K562 (cell line): ENCODE measurements around the gene ANO6. TPM values are rescaled to one million over a fixed set of nuclear protein-coding genes. Genes with fewer than 3 reads are reported as not detected.

Source experiments
- FOS ChIP-seq: IDR thresholded peaks from 3 replicates; pipeline ENCODE4 v1.6.1; 2011; ENCODE audit not compliant: insufficient read length; ENCODE audit errors: extremely low read depth
- GABPB2 ChIP-seq: fragments of 250-450 bp; sonication (Bioruptor Pico); conservative IDR thresholded peaks from 2 replicates; pipeline ENCODE4 v1.5.1; 2021; ENCODE audit warnings: mild to moderate bottlenecking
- KLF16 ChIP-seq: IDR thresholded peaks from 2 replicates; pipeline ENCODE4 v1.6.1; 2016; ENCODE audit warnings: antibody characterized with exemption
- MCM3 ChIP-seq: fragments of 450-650 bp; IDR thresholded peaks from 2 replicates; pipeline ENCODE4 v1.6.1; 2016
- NONO ChIP-seq, 2 experiments: fragments of 200-400 bp in 1 of 2; fragments of 450-650 bp in 1 of 2; formaldehyde crosslinking in 1 of 2; IDR thresholded peaks; 2 replicates each; pipeline ENCODE4 v1.6.1; 2017; ENCODE audit warnings: low read depth in 2 of 2, mild to moderate bottlenecking in 2 of 2, moderate library complexity in 2 of 2, low read length in 1 of 2
- OTX1 ChIP-seq: fragments of 450-650 bp; formaldehyde crosslinking; IDR thresholded peaks from 2 replicates; pipeline ENCODE4 v1.4.0; 2022; ENCODE audit warnings: mild to moderate bottlenecking
- PRPF4 ChIP-seq: fragments of 200-400 bp; formaldehyde crosslinking; IDR thresholded peaks from one replicate; pipeline ENCODE4 v1.6.1; 2017; ENCODE audit warnings: low read length, low read depth, mild to moderate bottlenecking; ENCODE audit not compliant: insufficient read depth, poor library complexity, severe bottlenecking
- RAD21 ChIP-seq, 2 experiments: fragments of 250-450 bp in 1 of 2; fragments of 450-650 bp in 1 of 2; sonication (Bioruptor Pico) in 1 of 2; formaldehyde crosslinking in 1 of 2; IDR thresholded peaks in 1 of 2; conservative IDR thresholded peaks in 1 of 2; 2 replicates each; pipeline versions ENCODE4 v1.4.0 to v1.8.0; 2020 to 2022; ENCODE audit warnings: mild to moderate bottlenecking in 2 of 2, moderate library complexity in 1 of 2
- SIRT6 ChIP-seq: IDR thresholded peaks from one replicate; pipeline ENCODE4 v1.6.1; 2012; ENCODE audit warnings: low read depth, mild to moderate bottlenecking, control low read depth, inconsistent platforms, low read length, moderate library complexity
- TBP ChIP-seq: optimal IDR thresholded peaks from 2 replicates; pipeline ENCODE3; 2011; ENCODE audit warnings: low read depth, low read length, improper control_type of control experiment
- TGIF2 ChIP-seq: sonication (generic); formaldehyde crosslinking; IDR thresholded peaks from 2 replicates; pipeline ENCODE4 v1.8.1; 2022; ENCODE audit warnings: mild to moderate bottlenecking, missing genetic modification reagents, moderate library complexity
- THAP7 ChIP-seq: fragments of 250-450 bp; sonication (Bioruptor Pico); IDR thresholded peaks from 2 replicates; pipeline ENCODE4 v1.5.0; 2021
- ZBTB8A ChIP-seq: fragments of 450-650 bp; IDR thresholded peaks from 2 replicates; pipeline ENCODE4 v1.6.1; 2018; ENCODE audit warnings: mild to moderate bottlenecking, moderate library complexity; ENCODE audit not compliant: partially characterized antibody
- ZFPM2 ChIP-seq: fragments of 250-450 bp; sonication (Bioruptor Pico); IDR thresholded peaks from 2 replicates; pipeline ENCODE4 v1.5.1; 2022; ENCODE audit warnings: mild to moderate bottlenecking
- ZNF175 ChIP-seq: fragments of 200-800 bp; sonication (Bioruptor generic); IDR thresholded peaks from 2 replicates; pipeline ENCODE4 v1.6.1; 2016; ENCODE audit warnings: low read depth, mild to moderate bottlenecking, missing genetic modification characterization, missing compliant biosample characterization
- ZNF609 ChIP-seq: sonication (generic); formaldehyde crosslinking; IDR thresholded peaks from 2 replicates; pipeline ENCODE4 v1.8.1; 2023; ENCODE audit warnings: missing genetic modification reagents, mild to moderate bottlenecking, borderline replicate concordance
- ZSCAN29 ChIP-seq: fragments of 450-650 bp; IDR thresholded peaks from 2 replicates; pipeline ENCODE4 v1.6.1; 2017
- polyA plus RNA-seq, 8 experiments: library from polyadenylated mRNA; depleted of rRNA in 4 of 8; stranded (reverse) in 5 of 8; unstranded in 3 of 8; fragments of >200 nt; fragmentation: Nextera tagmentation in 2 of 8; fragmentation: Illumina TruSeq in 1 of 8; extraction: Ambion mirVana in 2 of 8; extraction: Trizol in 1 of 8; gene quantifications; 2 replicates each; pipeline versions ENCODE4 v1.2.1 to v1.2.3, GENCODE V29; 2011 to 2014; ENCODE audit warnings: inconsistent platforms in 1 of 8, missing spikeins in 1 of 8
- total RNA-seq, 7 experiments: library from RNA; depleted of rRNA in 6 of 7; stranded (reverse); fragments of >200 nt in 6 of 7; fragmentation: Illumina TruSeq in 2 of 7; extraction: Trizol in 2 of 7; gene quantifications; 2 replicates each; pipeline versions ENCODE4 v1.2.1 to v1.2.3, GENCODE V29; 2011 to 2021; ENCODE audit warnings: low replicate concordance in 1 of 7
- TF ChIP-seq, protein P1 (sequence below): sonication (generic); formaldehyde crosslinking; IDR thresholded peaks from 2 replicates; pipeline ENCODE4 v1.8.1; 2022; ENCODE audit warnings: missing genetic modification reagents
- TF ChIP-seq, protein P2 (sequence below): IDR thresholded peaks from 3 replicates; pipeline ENCODE4 v1.6.1; 2011; ENCODE audit warnings: borderline replicate concordance, mild to moderate bottlenecking, moderate library complexity; ENCODE audit not compliant: insufficient read length; ENCODE audit errors: extremely low read depth

Gene ANO6
- total and polyA plus RNA-seq, 9 of the 15 experiments (the other 6 are each of a cell fraction or from before 2014, with no cell fraction given), result 3.5 to 24.7 (median 20.3) TPM

GRCh38 chr12:45273717-45274271 lies 57.9 kb downstream of the ANO6 start (continued):
- TF ChIP-seq, protein P1, sequence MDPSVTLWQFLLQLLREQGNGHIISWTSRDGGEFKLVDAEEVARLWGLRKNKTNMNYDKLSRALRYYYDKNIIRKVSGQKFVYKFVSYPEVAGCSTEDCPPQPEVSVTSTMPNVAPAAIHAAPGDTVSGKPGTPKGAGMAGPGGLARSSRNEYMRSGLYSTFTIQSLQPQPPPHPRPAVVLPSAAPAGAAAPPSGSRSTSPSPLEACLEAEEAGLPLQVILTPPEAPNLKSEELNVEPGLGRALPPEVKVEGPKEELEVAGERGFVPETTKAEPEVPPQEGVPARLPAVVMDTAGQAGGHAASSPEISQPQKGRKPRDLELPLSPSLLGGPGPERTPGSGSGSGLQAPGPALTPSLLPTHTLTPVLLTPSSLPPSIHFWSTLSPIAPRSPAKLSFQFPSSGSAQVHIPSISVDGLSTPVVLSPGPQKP (CRISPR knock-in tag), result no peak
- TF ChIP-seq ZNF609 (CRISPR knock-in tag) (no peak), FOS (peak; percentile 62), TGIF2 (CRISPR knock-in tag) (no peak), ZBTB8A (no peak), OTX1 (CRISPR knock-in tag) (no peak), GABPB2 (CRISPR knock-in tag) (no peak), ZFPM2 (CRISPR knock-in tag) (no peak), THAP7 (CRISPR knock-in tag) (no peak), KLF16 (peak; percentile 6; the same call in 1 of the 2 replicates), PRPF4 (no peak), RAD21 (CRISPR knock-in tag; conservative IDR thresholded peaks at IDR 0.05 in 1 of 2, IDR thresholded peaks at IDR 0.05 in 1 of 2) (peak; percentile 15; a peak in 1 of 4 replicates), ZSCAN29 (no peak), MCM3 (no peak), NONO (IDR thresholded peaks at IDR 0.05; ENCODE audit: low read depth in 2 of 2, low read length in 1 of 2) (no peak), ZNF175 (no peak), TBP (no peak), SIRT6 (no peak)
- TF ChIP-seq, protein P2, sequence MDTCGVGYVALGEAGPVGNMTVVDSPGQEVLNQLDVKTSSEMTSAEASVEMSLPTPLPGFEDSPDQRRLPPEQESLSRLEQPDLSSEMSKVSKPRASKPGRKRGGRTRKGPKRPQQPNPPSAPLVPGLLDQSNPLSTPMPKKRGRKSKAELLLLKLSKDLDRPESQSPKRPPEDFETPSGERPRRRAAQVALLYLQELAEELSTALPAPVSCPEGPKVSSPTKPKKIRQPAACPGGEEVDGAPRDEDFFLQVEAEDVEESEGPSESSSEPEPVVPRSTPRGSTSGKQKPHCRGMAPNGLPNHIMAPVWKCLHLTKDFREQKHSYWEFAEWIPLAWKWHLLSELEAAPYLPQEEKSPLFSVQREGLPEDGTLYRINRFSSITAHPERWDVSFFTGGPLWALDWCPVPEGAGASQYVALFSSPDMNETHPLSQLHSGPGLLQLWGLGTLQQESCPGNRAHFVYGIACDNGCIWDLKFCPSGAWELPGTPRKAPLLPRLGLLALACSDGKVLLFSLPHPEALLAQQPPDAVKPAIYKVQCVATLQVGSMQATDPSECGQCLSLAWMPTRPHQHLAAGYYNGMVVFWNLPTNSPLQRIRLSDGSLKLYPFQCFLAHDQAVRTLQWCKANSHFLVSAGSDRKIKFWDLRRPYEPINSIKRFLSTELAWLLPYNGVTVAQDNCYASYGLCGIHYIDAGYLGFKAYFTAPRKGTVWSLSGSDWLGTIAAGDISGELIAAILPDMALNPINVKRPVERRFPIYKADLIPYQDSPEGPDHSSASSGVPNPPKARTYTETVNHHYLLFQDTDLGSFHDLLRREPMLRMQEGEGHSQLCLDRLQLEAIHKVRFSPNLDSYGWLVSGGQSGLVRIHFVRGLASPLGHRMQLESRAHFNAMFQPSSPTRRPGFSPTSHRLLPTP, result no peak
